ENCODE data around the gene PPM1H.

Gene PPM1H

DNA sequence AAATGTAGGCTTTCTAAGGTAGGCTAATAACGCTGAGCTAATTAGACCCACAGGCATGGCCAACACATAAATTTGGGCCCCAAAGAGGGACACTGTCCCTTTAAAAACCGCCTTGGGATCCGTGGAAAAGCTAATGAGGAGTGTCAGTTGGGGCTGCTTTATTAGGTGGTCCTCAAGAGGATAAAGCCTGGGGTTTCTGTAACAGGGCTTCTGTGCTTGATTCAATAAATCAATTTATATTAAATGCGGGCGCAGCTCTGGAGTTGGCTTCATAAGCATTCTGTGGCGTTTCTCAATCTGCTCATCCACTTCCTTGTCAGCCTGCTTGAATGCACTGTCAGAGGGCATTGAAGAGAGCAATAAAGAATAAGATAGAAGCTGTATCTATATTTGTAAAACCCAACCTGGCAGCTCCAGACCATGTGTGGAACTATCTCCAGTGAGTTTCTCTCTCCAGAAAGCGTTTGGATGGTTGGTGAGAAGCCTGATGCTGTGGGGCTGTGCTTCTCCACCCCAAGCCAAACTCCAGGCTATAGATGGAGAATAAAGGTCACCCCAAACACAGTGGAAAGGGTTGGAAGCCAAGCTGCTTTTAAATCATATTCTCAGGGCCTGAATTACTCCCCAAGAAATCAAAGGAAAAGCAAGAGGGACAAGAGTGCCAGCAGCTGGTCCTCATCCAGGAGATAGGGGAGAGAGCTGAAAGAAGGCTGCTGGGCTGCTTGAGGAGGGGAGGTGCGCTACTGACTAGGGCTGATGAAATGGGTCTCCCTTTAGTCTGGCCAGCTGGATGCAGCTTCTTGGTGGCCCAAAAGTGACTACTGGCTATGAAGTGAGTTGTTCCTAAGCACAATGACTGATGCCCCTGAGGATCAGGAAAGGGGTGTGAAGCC, 222.0 kb downstream of the PPM1H start:
- Histone ChIP-seq H3K27me3 (ENCODE audit: control insufficient read depth in 1 of 2, insufficient read depth in 1 of 2, low read length in 2 of 2) (no peaks in the 10 kb centered on the region), H3K4me1 (ENCODE audit: control insufficient read depth, insufficient read depth, low read depth, low read length) (peaks cover 22% of the 10 kb centered on the region), H3K14ac (ENCODE audit: low read length in 2 of 2) (no peak overlapping the region), H3K23ac (ENCODE audit: low read length in 2 of 2) (no peak overlapping the region), H3K9ac (ENCODE audit: low read length) (peak overlapping the region; percentile 82), H2AFZ (ENCODE audit: low read depth, low read length) (no peak overlapping the region), H2BK12ac (ENCODE audit: low read length in 2 of 2) (no peak overlapping the region), H3K79me1 (replicated peaks; ENCODE audit: low read length, poor library complexity, severe bottlenecking) (peaks cover 2% of the 10 kb centered on the region), H2AK5ac (ENCODE audit: low read length, severe bottlenecking) (peak overlapping the region; percentile 72), H3K36me3 (ENCODE audit: control insufficient read depth in 1 of 2, insufficient read depth in 2 of 2, low read depth in 1 of 2, low read length in 2 of 2) (no peaks in the 10 kb centered on the region), H3K18ac (ENCODE audit: low read depth in 1 of 2, low read length in 2 of 2) (peak overlapping the region in 1 of 2 experiments; percentile 5), H2BK120ac (ENCODE audit: low read depth, low read length) (no peak overlapping the region), H3K9me3 (ENCODE audit: control insufficient read depth, low read length) (no peaks in the 10 kb centered on the region), H2BK5ac (ENCODE audit: low read depth, low read length, poor library complexity, severe bottlenecking) (no peak overlapping the region), H3K27ac (ENCODE audit: low read length, poor library complexity, severe bottlenecking) (no peak overlapping the region), H3K4me2 (ENCODE audit: low read length, poor library complexity, severe bottlenecking) (no peak overlapping the region), H4K8ac (ENCODE audit: low read length) (no peak overlapping the region), H2BK15ac (ENCODE audit: low read depth, poor library complexity, severe bottlenecking) (no peak overlapping the region), H3K4me3 (ENCODE audit: insufficient read depth in 1 of 2, low read depth in 1 of 2, low read length in 2 of 2) (no peak overlapping the region), H4K91ac (ENCODE audit: low read length) (no peak overlapping the region), H3K4ac (ENCODE audit: low read depth in 1 of 2, low read length in 2 of 2) (no peak overlapping the region)
- 91% methylated on average over 8 of the region's 8 CpGs for WGBS
- DNase-seq = no peak

DNA sequence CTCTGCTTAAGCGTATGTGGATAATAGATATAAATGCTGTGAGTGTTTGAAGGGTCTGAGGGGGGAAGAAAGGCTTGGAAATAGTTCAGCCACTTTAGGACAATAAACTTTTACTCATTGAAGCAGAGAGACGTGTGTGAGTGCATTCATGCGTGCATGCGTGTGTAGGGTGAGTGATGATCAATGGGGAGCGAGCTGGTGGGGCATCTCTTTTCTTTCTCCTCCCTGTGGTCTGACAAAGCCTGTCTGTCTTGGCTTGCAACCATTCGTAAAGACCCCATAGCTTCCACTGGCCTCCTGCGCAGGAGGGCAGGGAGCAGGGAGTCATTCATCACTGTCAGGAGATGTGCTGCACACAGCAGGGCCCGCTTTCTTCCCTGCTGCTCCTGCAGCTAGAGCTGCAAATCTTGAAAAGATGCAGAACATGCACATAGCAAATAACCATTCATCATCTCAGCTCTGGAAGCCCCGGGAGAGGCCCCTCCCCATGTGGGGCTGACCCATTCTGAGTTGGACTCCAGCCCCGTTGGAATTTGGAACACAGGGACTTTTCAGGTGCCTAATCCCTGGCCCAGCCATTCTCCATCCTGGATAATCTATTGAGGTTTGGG, 223.2 kb downstream of the PPM1H start:
- no peak overlapping the region for H2AK5ac ChIP-seq (ENCODE audit: low read length, severe bottlenecking)
- H3K4me2 ChIP-seq (ENCODE audit: low read length, poor library complexity, severe bottlenecking) = peak overlapping the region; percentile 41
- H3K4me1 ChIP-seq (ENCODE audit: control insufficient read depth, insufficient read depth, low read depth, low read length) = peaks cover 22% of the 10 kb centered on the region
- H3K18ac ChIP-seq (ENCODE audit: low read depth in 1 of 2, low read length in 2 of 2) = no peak overlapping the region
- H3K36me3 ChIP-seq (ENCODE audit: control insufficient read depth in 1 of 2, insufficient read depth in 2 of 2, low read depth in 1 of 2, low read length in 2 of 2) = no peaks in the 10 kb centered on the region
- no peak overlapping the region for H4K8ac ChIP-seq (ENCODE audit: low read length)
- H2AFZ ChIP-seq (ENCODE audit: low read depth, low read length) = no peak overlapping the region
- H3K9ac ChIP-seq (ENCODE audit: low read length) = peak overlapping the region; percentile 82
- H3K4me3 ChIP-seq (ENCODE audit: insufficient read depth in 1 of 2, low read depth in 1 of 2, low read length in 2 of 2) = no peak overlapping the region
- no peak overlapping the region for H3K14ac ChIP-seq (ENCODE audit: low read length in 2 of 2)
- H3K4ac ChIP-seq (ENCODE audit: low read depth in 1 of 2, low read length in 2 of 2) = no peak overlapping the region
- H2BK5ac ChIP-seq (ENCODE audit: low read depth, low read length, poor library complexity, severe bottlenecking) = no peak overlapping the region
- no peak overlapping the region for H2BK15ac ChIP-seq (ENCODE audit: low read depth, poor library complexity, severe bottlenecking)
- no peaks in the 10 kb centered on the region for H3K27me3 ChIP-seq (ENCODE audit: control insufficient read depth in 1 of 2, insufficient read depth in 1 of 2, low read length in 2 of 2)
- H3K79me1 ChIP-seq (replicated peaks; ENCODE audit: low read length, poor library complexity, severe bottlenecking) = peaks cover 2% of the 10 kb centered on the region
- 38% methylated on average over 10 of the region's 10 CpGs for WGBS
- peak overlapping the region in 1 of 2 experiments; percentile 32 for H2BK12ac ChIP-seq (ENCODE audit: low read length in 2 of 2)
- no peaks in the 10 kb centered on the region for H3K9me3 ChIP-seq (ENCODE audit: control insufficient read depth, low read length)
- DNase-seq = peak; percentile 14
- no peak overlapping the region for H3K23ac ChIP-seq (ENCODE audit: low read length in 2 of 2)
- H2BK120ac ChIP-seq (ENCODE audit: low read depth, low read length) = no peak overlapping the region
- no peak overlapping the region for H4K91ac ChIP-seq (ENCODE audit: low read length)
- peak overlapping the region; percentile 25 for H3K27ac ChIP-seq (ENCODE audit: low read length, poor library complexity, severe bottlenecking)

GRCh38 chr12:62709311-62709710, 225.6 kb downstream of the PPM1H start:
- 66% methylated on average over 2 of the region's 2 CpGs for WGBS
- no peak overlapping the region for H2BK120ac ChIP-seq (ENCODE audit: low read depth, low read length)
- H3K79me1 ChIP-seq (replicated peaks; ENCODE audit: low read length, poor library complexity, severe bottlenecking) = no peaks in the 10 kb centered on the region
- H3K4me3 ChIP-seq (ENCODE audit: insufficient read depth in 1 of 2, low read depth in 1 of 2, low read length in 2 of 2) = peak overlapping the region in 1 of 2 experiments; percentile 10
- H2BK5ac ChIP-seq (ENCODE audit: low read depth, low read length, poor library complexity, severe bottlenecking) = no peak overlapping the region
- H3K9ac ChIP-seq (ENCODE audit: low read length) = no peak overlapping the region
- H4K8ac ChIP-seq (ENCODE audit: low read length) = no peak overlapping the region
- DNase-seq = no peak
- H3K14ac ChIP-seq (ENCODE audit: low read length in 2 of 2) = no peak overlapping the region
- no peak overlapping the region for H2BK15ac ChIP-seq (ENCODE audit: low read depth, poor library complexity, severe bottlenecking)
- H3K9me3 ChIP-seq (ENCODE audit: control insufficient read depth, low read length) = no peaks in the 10 kb centered on the region
- H3K36me3 ChIP-seq (ENCODE audit: control insufficient read depth in 1 of 2, insufficient read depth in 2 of 2, low read depth in 1 of 2, low read length in 2 of 2) = no peaks in the 10 kb centered on the region
- no peak overlapping the region for H2BK12ac ChIP-seq (ENCODE audit: low read length in 2 of 2)
- peaks cover 11% of the 10 kb centered on the region for H3K4me1 ChIP-seq (ENCODE audit: control insufficient read depth, insufficient read depth, low read depth, low read length)
- H3K27ac ChIP-seq (ENCODE audit: low read length, poor library complexity, severe bottlenecking) = no peak overlapping the region
- H2AFZ ChIP-seq (ENCODE audit: low read depth, low read length) = no peak overlapping the region
- H3K18ac ChIP-seq (ENCODE audit: low read depth in 1 of 2, low read length in 2 of 2) = no peak overlapping the region
- no peak overlapping the region for H3K23ac ChIP-seq (ENCODE audit: low read length in 2 of 2)
- H3K4me2 ChIP-seq (ENCODE audit: low read length, poor library complexity, severe bottlenecking) = no peak overlapping the region
- H2AK5ac ChIP-seq (ENCODE audit: low read length, severe bottlenecking) = no peak overlapping the region
- H3K4ac ChIP-seq (ENCODE audit: low read depth in 1 of 2, low read length in 2 of 2) = no peak overlapping the region
- no peaks in the 10 kb centered on the region for H3K27me3 ChIP-seq (ENCODE audit: control insufficient read depth in 1 of 2, insufficient read depth in 1 of 2, low read length in 2 of 2)
- H4K91ac ChIP-seq (ENCODE audit: low read length) = no peak overlapping the region

DNA sequence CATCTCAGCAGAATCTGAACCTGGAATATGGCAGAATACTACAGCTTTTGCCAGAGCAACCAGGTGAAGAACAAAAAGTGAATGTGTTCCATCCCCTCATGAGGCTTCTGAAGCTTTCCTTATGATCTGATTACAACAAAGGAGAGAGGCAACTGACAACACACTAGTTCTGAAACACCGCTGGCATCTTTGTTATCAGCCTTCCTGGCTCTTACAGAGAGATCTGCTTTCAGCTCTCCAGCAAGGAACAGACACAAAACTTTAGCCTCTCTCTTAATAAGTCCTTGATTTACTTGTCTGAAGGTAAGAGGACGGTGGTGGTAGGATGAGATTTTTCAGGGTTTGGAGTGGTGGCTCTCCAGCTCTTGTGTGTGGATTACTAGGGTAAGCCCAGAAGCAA, 227.0 kb downstream of the PPM1H start:
- Histone ChIP-seq H3K79me1 (replicated peaks; ENCODE audit: low read length, poor library complexity, severe bottlenecking) (no peaks in the 10 kb centered on the region), H2AFZ (ENCODE audit: low read depth, low read length) (no peak overlapping the region), H3K27me3 (ENCODE audit: control insufficient read depth in 1 of 2, insufficient read depth in 1 of 2, low read length in 2 of 2) (no peaks in the 10 kb centered on the region), H3K36me3 (ENCODE audit: control insufficient read depth in 1 of 2, insufficient read depth in 2 of 2, low read depth in 1 of 2, low read length in 2 of 2) (no peaks in the 10 kb centered on the region), H3K4ac (ENCODE audit: low read depth in 1 of 2, low read length in 2 of 2) (no peak overlapping the region), H4K91ac (ENCODE audit: low read length) (no peak overlapping the region), H3K23ac (ENCODE audit: low read length in 2 of 2) (no peak overlapping the region), H3K18ac (ENCODE audit: low read depth in 1 of 2, low read length in 2 of 2) (no peak overlapping the region), H2BK15ac (ENCODE audit: low read depth, poor library complexity, severe bottlenecking) (no peak overlapping the region), H3K4me2 (ENCODE audit: low read length, poor library complexity, severe bottlenecking) (no peak overlapping the region), H2BK5ac (ENCODE audit: low read depth, low read length, poor library complexity, severe bottlenecking) (no peak overlapping the region), H3K4me1 (ENCODE audit: control insufficient read depth, insufficient read depth, low read depth, low read length) (peaks cover 16% of the 10 kb centered on the region), H3K9ac (ENCODE audit: low read length) (no peak overlapping the region), H2BK120ac (ENCODE audit: low read depth, low read length) (no peak overlapping the region), H2BK12ac (ENCODE audit: low read length in 2 of 2) (no peak overlapping the region), H3K4me3 (ENCODE audit: insufficient read depth in 1 of 2, low read depth in 1 of 2, low read length in 2 of 2) (no peak overlapping the region), H3K14ac (ENCODE audit: low read length in 2 of 2) (no peak overlapping the region), H3K9me3 (ENCODE audit: control insufficient read depth, low read length) (no peaks in the 10 kb centered on the region), H3K27ac (ENCODE audit: low read length, poor library complexity, severe bottlenecking) (no peak overlapping the region), H4K8ac (ENCODE audit: low read length) (no peak overlapping the region), H2AK5ac (ENCODE audit: low read length, severe bottlenecking) (no peak overlapping the region)
- DNase-seq = no peak
- 100% methylated on average over 2 of the region's 2 CpGs for WGBS

Data from mesenchymal stem cell (in vitro differentiated cells and primary cell).